Natural killer cell treated with Interleukin-12 subunit alpha and Interleukin-12 subunit beta and Interleukin-15 and Interleukin-18, amount 100 ng/mL, for 72 hours (primary cell): ENCODE measurements around the gene PTPRG. TPM values are rescaled to one million over a fixed set of nuclear protein-coding genes. Genes with fewer than 3 reads are reported as not detected.

Experiments used
- ATAC-seq, 2 donors: fragments of 150-1000 bp; cut with Tn5 transposase in 1 of 2; sonication (Bioruptor Pico), chemical (Tn5 transposase) in 1 of 2; 2 replicates each; pipeline ENCODE4 v1.10.0; 2021
- DNase-seq: peaks from one replicate; pipeline ENCODE4 v3.0.0; 2022; ENCODE audit warnings: low spot score
- H3K27ac Mint-ChIP-seq, 2 donors: 1 replicate in 1 of 2; 2 replicates in 1 of 2; pipeline ENCODE4 v1.8.0; 2022; ENCODE audit warnings: mixed read lengths in 2 of 2, mild to moderate bottlenecking in 1 of 2, moderate library complexity in 1 of 2
- H3K27me3 Mint-ChIP-seq, 2 donors: 1 replicate in 1 of 2; 2 replicates in 1 of 2; pipeline ENCODE4 v1.8.0; 2022; ENCODE audit warnings: mixed read lengths in 2 of 2
- H3K36me3 Mint-ChIP-seq: one replicate; pipeline ENCODE4 v1.8.0; 2022; ENCODE audit warnings: mixed read lengths
- H3K4me1 Mint-ChIP-seq, 2 donors: 1 replicate in 1 of 2; 2 replicates in 1 of 2; pipeline ENCODE4 v1.8.0; 2022; ENCODE audit warnings: low read depth in 2 of 2, mixed read lengths in 2 of 2, mild to moderate bottlenecking in 1 of 2
- H3K4me3 Mint-ChIP-seq: one replicate; pipeline ENCODE4 v1.8.0; 2022; ENCODE audit warnings: mixed read lengths
- H3K9me3 Mint-ChIP-seq: 2 replicates; pipeline ENCODE4 v1.8.0; 2022; ENCODE audit warnings: mixed read lengths
- total RNA-seq, 2 donors: library from RNA; stranded (reverse); gene quantifications; one replicate each; pipeline ENCODE4 v1.2.3, GENCODE V29; 2022

The PTPRG gene
- total RNA-seq, 2 donors from 2014 or later, result 0.33 to 0.93 TPM

DNA sequence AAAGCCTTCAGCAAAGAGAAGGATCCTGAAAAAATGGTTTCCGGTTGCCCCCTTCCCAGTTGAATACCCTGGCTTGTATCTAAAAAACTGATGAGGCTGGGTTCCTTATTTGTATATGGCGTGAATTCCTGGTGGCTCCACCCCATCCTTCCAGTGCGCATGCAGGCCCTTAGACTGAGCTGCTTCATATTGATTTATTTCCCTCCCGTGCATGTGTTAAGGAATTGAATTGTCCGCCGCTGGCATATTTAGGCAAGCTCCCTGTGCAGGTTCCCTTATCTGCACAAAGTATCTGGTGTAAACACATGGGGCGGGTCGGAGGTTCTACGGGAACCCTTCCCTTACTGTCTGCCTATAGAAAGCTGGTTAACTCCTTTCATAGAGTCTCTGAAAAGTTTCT, 449.6 kb downstream of the PTPRG start:
- ATAC-seq (no peak), DNase-seq (no peak)
- H3K4me3 Mint-ChIP-seq, result no peak overlapping the region
- H3K4me1 Mint-ChIP-seq, result no peaks in the 10 kb centered on the region
- no peaks in the 10 kb centered on the region for H3K36me3 Mint-ChIP-seq
- H3K27ac Mint-ChIP-seq, result no peak overlapping the region
- no peaks in the 10 kb centered on the region for H3K27me3 Mint-ChIP-seq
- H3K9me3 Mint-ChIP-seq, result peaks cover 5% of the 10 kb centered on the region

DNA sequence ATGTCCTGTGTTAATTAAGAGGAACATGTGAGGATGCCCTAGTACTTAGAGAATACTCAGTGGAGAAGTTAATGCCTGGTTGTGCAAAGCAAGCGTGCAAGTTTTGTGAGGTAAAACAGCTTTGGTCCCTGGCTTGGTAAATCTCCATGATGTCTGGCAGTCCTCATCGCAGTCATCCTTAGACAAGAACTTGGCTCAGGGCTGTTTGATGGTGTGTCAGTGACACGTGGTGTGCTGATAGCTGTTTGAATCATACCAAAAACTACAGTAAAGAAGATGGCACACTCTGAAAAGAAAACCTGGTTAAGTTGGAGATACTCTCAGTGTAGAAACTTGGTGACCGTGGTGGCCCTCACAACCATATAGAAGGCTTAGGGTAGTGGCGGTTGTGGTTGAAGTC, 450.3 kb downstream of the PTPRG start:
- Mint-ChIP-seq H3K27me3 (no peaks in the 10 kb centered on the region), H3K4me1 (no peaks in the 10 kb centered on the region), H3K9me3 (peaks cover 8% of the 10 kb centered on the region), H3K27ac (no peak overlapping the region), H3K36me3 (no peaks in the 10 kb centered on the region), H3K4me3 (no peak overlapping the region)
- DNase-seq (no peak), ATAC-seq (no peak)

DNA sequence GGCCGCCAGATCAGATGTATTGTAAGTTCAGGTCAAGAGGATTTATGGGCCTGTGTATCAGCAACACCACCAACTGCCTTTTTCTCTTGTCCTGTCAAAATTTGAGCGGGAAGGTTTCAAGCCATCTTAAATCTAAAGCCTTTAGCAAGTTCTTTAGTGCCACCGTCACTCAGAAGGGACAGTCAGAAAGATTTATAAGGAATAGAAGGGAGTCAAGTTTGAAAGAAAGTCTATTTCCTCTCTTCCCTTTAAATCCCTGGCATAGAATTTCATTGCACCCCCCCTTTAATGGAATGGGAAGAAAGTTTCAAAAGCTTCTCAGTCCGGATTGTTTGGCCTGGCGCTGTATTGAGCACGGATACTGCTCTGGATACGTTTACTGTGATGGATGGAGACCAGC, 452.6 kb downstream of the PTPRG start:
- ATAC-seq (no peak), DNase-seq (no peak)
- Mint-ChIP-seq H3K36me3 (no peaks in the 10 kb centered on the region), H3K9me3 (peaks cover 15% of the 10 kb centered on the region), H3K4me1 (no peaks in the 10 kb centered on the region), H3K4me3 (no peak overlapping the region), H3K27me3 (no peaks in the 10 kb centered on the region), H3K27ac (no peak overlapping the region)

DNA sequence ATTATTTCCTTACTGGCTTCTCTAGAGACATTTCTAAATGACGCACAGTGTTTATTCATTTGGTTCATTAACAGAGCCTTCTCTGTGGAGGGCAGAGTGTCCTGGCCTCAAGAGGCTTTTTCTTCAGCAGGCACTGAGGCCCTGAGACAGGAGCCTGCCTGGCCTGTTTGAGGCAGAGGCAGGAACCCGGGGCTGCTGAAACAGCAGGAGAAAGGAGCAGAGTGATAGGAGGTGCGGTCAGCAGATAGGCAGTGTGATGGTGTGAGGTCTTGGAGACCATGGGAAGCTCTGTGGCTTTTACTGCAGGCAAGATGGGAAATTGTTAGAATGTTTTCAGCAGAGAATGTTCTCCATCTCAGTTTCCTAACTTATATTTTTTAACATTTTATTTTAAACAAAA, 453.7 kb downstream of the PTPRG start:
- Mint-ChIP-seq H3K27ac (no peak overlapping the region), H3K27me3 (no peaks in the 10 kb centered on the region), H3K4me3 (no peak overlapping the region), H3K9me3 (peaks cover 15% of the 10 kb centered on the region), H3K4me1 (no peaks in the 10 kb centered on the region), H3K36me3 (no peaks in the 10 kb centered on the region)
- ATAC-seq (no peak), DNase-seq (no peak)

DNA sequence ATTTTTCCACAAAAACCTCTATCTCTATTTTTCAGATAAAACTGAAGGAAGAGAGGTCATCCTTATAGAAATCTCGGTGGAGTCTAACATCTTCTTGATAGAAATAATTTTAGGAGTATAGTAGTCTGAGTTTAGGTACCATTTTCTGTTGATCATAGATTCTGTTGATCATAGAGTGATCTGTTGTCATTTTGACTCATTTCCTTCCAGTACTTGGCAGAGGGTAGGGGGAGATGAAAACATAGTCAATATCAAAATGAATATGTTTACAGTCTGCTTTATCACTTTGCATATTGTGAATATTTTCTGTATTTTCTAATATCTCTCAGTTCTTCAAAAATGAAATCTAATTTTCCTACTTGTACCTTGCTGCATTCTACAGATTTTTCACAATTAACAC, 458.5 kb downstream of the PTPRG start:
- DNase-seq, result no peak
- no peak for ATAC-seq
- Mint-ChIP-seq H3K27ac (no peak overlapping the region), H3K4me1 (no peaks in the 10 kb centered on the region), H3K4me3 (no peak overlapping the region), H3K9me3 (peaks cover 9% of the 10 kb centered on the region), H3K36me3 (no peaks in the 10 kb centered on the region), H3K27me3 (no peaks in the 10 kb centered on the region)

DNA sequence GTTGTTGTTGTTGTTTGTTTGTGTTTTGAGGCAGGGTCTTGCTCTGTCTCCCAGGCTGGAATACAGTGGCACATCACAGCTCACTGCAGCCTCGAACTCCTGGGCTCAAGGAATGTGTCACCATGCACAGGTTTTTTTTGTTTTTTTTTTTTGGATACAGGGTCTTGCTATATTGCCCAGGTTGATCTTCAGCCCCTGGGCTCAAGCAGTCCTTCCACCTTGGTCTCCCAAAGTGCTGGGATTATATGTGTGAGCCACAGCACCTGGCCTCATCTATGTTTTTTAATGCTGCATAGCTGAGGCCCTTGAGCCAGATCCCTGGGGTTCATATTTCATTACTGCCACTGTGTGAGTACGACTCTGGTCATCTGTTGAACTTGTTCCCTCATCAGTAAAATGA, 459.3 kb downstream of the PTPRG start:
- H3K4me1 Mint-ChIP-seq, result no peaks in the 10 kb centered on the region
- no peaks in the 10 kb centered on the region for H3K36me3 Mint-ChIP-seq
- no peak for ATAC-seq
- peaks cover 9% of the 10 kb centered on the region for H3K9me3 Mint-ChIP-seq
- H3K4me3 Mint-ChIP-seq, result no peak overlapping the region
- H3K27me3 Mint-ChIP-seq, result no peaks in the 10 kb centered on the region
- no peak overlapping the region for H3K27ac Mint-ChIP-seq
- DNase-seq, result no peak

DNA sequence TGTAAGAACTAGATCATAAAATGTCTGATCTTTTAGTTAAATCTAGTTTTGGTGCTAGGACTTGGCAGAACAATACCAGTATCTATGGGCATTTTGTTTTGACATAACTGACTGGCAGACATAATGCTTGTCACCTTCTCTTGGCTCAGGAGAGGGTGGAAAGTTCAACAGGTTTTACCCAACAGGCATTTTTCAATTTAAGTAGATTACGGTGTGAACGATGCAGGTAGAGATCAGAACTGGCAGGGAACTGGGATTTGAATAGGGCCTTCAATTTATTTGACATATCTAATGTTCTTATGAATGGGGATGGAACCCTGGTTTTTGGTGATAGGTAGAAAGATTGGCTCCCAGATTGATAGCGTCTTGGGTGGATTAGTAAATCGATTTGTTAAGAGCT, 460.9 kb downstream of the PTPRG start:
- DNase-seq (no peak), ATAC-seq (no peak)
- H3K27me3 Mint-ChIP-seq, result no peaks in the 10 kb centered on the region
- no peaks in the 10 kb centered on the region for H3K4me1 Mint-ChIP-seq
- no peak overlapping the region for H3K27ac Mint-ChIP-seq
- H3K36me3 Mint-ChIP-seq, result no peaks in the 10 kb centered on the region
- H3K4me3 Mint-ChIP-seq, result no peak overlapping the region
- H3K9me3 Mint-ChIP-seq, result peaks cover 5% of the 10 kb centered on the region

DNA sequence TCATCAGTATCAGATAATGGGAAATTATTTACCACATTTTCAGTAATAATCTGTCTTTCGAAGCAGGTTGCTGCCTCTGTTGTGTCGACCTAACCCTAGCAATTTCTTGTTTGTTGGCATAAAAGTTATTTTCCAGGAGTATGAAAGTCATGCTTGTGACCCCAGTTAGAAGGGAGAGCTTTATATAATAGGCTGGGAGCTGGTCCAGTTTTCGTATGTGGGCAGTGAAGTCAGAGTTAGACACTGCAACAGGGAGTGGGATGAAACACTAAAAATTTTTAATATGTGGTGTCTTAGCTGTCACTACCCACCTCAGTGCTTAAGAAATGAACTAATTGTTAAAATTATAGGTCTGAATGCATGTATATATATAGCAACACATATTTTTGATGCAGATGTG, 463.5 kb downstream of the PTPRG start:
- no peak for ATAC-seq
- DNase-seq, result no peak
- Mint-ChIP-seq H3K4me1 (no peaks in the 10 kb centered on the region), H3K4me3 (no peak overlapping the region), H3K27ac (no peak overlapping the region), H3K27me3 (no peaks in the 10 kb centered on the region), H3K9me3 (no peaks in the 10 kb centered on the region), H3K36me3 (no peaks in the 10 kb centered on the region)

DNA sequence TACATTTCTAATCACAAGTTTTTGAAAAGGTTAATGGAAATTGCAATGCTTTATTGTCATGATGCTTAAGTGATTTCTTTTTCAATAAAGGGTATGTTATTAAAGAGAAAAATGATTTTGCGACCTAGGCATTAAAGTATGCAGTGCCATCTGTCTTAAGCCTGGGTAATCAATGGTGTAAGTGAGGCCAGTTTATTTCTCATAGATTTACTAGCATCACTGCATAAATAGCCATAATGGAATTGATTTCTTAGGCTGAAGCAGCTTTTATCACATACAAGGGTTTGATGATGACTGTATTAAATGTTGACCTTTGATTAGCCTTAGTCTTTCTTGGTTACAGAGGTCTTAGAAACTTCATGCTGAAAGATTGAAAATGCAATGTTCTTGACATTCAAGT, 464.5 kb downstream of the PTPRG start:
- Mint-ChIP-seq H3K36me3 (no peaks in the 10 kb centered on the region), H3K4me1 (no peaks in the 10 kb centered on the region), H3K27ac (no peak overlapping the region), H3K9me3 (no peaks in the 10 kb centered on the region), H3K27me3 (no peaks in the 10 kb centered on the region), H3K4me3 (no peak overlapping the region)
- DNase-seq (no peak), ATAC-seq (no peak)

DNA sequence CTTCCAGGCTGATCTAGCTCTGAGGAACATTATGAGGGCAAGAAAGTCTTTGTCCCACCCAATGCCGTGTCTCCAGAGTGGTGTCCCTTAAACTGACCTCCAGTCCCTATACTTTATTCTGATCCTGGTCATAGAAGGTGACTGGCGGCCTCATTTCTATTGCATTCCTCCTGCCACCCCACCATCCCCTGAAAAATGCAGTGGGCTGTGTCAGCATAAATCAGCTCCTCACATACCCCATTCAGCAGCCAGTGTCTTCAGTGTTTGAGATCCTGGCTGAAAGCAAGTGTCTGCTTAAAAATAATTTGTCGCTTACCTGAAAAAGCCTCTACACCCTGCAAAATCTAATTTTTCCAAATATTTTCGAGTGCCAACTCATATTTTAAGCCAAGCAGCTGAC, 465.9 kb downstream of the PTPRG start:
- DNase-seq, result no peak
- no peak overlapping the region for H3K4me3 Mint-ChIP-seq
- ATAC-seq, result no peak
- H3K27me3 Mint-ChIP-seq, result peaks cover 0 to 3% of the 10 kb centered on the region in 2 donors
- no peak overlapping the region for H3K27ac Mint-ChIP-seq
- H3K36me3 Mint-ChIP-seq, result no peaks in the 10 kb centered on the region
- no peaks in the 10 kb centered on the region for H3K4me1 Mint-ChIP-seq
- peaks cover 10% of the 10 kb centered on the region for H3K9me3 Mint-ChIP-seq

DNA sequence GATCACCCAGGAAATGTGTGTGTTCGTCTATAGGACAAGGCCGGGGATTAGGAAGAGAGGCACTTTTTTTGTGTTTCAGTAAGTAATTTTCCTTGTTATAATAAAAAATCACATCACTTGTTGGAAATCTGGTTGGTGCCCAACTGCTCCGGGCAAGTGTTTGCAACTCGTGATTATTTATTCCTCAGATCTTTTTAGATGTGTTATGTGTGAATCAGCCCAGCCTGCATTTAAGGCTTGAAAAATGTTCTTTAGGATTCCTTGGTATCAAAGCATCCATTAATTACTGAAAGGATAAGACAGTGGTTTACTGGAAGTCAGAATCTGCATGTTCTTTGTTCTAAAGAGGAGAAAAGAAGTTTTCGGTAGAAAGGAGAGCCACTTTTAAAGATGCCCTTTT, 466.4 kb downstream of the PTPRG start:
- ATAC-seq (no peak), DNase-seq (no peak)
- Mint-ChIP-seq H3K36me3 (no peaks in the 10 kb centered on the region), H3K27me3 (peaks cover 0 to 3% of the 10 kb centered on the region in 2 donors), H3K4me1 (no peaks in the 10 kb centered on the region), H3K4me3 (no peak overlapping the region), H3K27ac (no peak overlapping the region), H3K9me3 (peaks cover 10% of the 10 kb centered on the region)

DNA sequence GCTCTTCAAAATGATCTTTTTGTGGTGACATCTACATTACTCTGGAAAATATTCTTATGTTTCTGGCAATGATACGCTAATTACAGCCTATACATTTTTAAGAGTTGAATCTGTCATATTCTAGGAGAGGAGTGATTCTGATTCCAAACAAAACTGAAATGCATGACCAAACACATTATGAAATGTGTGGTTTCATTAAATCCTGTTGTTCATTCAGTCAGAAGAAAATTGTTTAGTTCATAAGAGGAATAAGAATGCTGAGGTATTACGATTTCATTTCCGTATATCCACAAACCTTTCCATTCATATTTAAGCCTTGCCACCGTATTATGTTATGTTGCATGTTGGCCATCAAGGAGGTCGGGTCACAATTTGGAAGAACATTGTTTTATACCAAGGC, 466.9 kb downstream of the PTPRG start:
- no peaks in the 10 kb centered on the region for H3K4me1 Mint-ChIP-seq
- no peak for DNase-seq
- no peak overlapping the region for H3K4me3 Mint-ChIP-seq
- peaks cover 0 to 3% of the 10 kb centered on the region in 2 donors for H3K27me3 Mint-ChIP-seq
- no peak for ATAC-seq
- no peaks in the 10 kb centered on the region for H3K36me3 Mint-ChIP-seq
- peaks cover 10% of the 10 kb centered on the region for H3K9me3 Mint-ChIP-seq
- H3K27ac Mint-ChIP-seq, result no peak overlapping the region

DNA sequence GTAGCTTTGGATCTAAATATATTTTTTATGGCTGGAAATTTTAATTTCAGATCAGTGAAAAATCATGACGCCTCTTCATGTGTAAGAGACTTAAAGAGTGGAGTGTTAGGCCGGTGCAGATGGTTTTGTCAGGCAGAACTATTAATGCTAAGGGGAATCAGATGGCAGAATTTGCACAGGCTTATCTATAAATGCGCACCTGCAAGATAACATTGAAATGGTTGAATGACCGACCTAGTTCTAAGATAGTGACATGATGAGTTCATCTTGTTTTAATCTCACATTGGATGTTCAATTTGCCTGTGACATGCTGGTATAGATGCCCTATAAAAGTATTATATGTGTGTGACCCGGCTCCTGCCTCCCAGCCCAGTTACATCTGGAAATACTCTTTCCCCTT, 471.4 kb downstream of the PTPRG start:
- DNase-seq (no peak), ATAC-seq (no peak)
- no peaks in the 10 kb centered on the region for H3K36me3 Mint-ChIP-seq
- no peak overlapping the region for H3K27ac Mint-ChIP-seq
- H3K4me3 Mint-ChIP-seq, result no peak overlapping the region
- H3K27me3 Mint-ChIP-seq, result peaks cover 0 to 3% of the 10 kb centered on the region in 2 donors
- peaks cover 10% of the 10 kb centered on the region for H3K9me3 Mint-ChIP-seq
- H3K4me1 Mint-ChIP-seq, result no peaks in the 10 kb centered on the region

DNA sequence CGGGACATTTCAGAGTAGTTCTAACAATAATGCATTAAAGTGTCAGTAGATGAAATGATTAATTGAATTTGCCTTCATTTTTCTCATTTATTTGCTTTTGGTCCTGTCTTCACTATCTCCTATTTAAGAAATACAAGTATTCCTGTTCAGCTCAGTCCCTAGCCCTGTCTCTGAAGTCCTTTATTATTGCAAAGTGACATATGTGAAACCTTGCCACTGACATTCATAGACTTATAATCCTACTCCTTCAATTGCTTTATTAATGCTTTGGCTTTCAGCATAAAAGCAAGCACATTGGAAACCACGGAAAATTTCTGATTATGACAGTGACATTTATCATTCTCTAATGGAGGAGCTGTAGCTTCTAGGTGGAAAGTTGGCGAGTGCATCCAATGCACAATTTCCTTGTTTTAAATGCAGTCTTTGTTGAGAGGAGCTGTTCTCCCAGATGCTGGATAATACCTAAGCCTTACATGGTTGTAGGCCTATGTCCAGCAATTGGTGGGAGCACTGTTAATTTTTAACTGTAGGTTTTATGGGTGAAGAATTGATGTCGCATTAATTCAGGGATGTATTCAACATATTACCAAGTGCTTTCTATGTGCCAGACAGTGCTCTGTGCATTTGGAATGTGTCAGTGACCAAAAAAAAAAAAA, 474.2 kb downstream of the PTPRG start:
- Mint-ChIP-seq H3K4me3 (no peak overlapping the region), H3K4me1 (no peaks in the 10 kb centered on the region), H3K27ac (no peak overlapping the region), H3K36me3 (no peaks in the 10 kb centered on the region), H3K9me3 (peaks cover 10% of the 10 kb centered on the region), H3K27me3 (peaks cover 0 to 3% of the 10 kb centered on the region in 2 donors)
- no peak for ATAC-seq
- no peak for DNase-seq

DNA sequence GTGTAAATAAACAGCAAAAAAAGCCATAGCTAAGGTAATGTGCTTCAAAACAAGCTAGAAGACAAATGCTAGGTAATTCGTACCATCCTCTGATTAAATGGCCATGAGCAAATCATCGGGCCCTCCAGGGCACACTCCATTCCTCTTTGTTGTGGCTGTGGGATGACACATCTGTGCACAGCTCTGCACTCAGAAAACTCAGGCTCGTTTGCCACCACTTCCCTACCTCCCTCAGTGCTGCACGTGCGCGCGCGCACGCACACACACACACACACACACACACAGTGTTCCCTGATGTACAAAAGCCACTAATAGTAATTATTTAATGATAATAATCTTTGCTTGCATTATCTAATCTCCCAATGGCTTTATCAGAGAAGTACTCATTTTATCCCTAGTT, 475.4 kb downstream of the PTPRG start:
- H3K27ac Mint-ChIP-seq, result no peak overlapping the region
- H3K4me3 Mint-ChIP-seq, result no peak overlapping the region
- no peaks in the 10 kb centered on the region for H3K4me1 Mint-ChIP-seq
- no peak for DNase-seq
- H3K9me3 Mint-ChIP-seq, result peaks cover 6% of the 10 kb centered on the region
- no peaks in the 10 kb centered on the region for H3K36me3 Mint-ChIP-seq
- no peaks in the 10 kb centered on the region for H3K27me3 Mint-ChIP-seq
- no peak for ATAC-seq
